ENCODE results near the gene RAD9A.

The RAD9A gene

DNA sequence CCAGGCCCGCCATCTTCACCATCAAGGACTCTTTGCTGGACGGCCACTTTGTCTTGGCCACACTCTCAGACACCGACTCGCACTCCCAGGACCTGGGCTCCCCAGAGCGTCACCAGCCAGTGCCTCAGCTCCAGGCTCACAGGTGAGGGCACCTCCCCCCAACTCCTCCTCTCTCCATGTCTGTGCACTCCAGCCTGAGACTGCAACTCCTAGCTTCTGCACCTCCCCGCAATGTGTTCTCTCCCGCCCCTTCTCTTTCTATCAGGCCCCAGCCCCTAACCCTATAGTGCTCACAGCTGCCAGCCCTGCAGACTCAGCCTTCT lies 4.4 kb downstream of the RAD9A start:
- CTCF ChIA-PET, result interaction anchor here (0.6 kb wide), 1 partner anchor 100 kb away, joined by 4 read pairs; no protein-coding TSS in a partner anchor
- DNase-seq (ENCODE audit: extremely low spot score), result no peak
- POLR2A ChIA-PET, result interaction anchor here (1.1 to 1.4 kb wide), 2 partner anchors 24 to 72 kb away, joined by 3 to 4 read pairs; no protein-coding TSS in a partner anchor
- TF ChIP-seq LEF1 (IDR thresholded peaks at IDR 0.05; ENCODE audit: borderline replicate concordance), result no peak
- no peak for TF ChIP-seq CTBP1 (IDR thresholded peaks at IDR 0.05; ENCODE audit: borderline replicate concordance)

DNA sequence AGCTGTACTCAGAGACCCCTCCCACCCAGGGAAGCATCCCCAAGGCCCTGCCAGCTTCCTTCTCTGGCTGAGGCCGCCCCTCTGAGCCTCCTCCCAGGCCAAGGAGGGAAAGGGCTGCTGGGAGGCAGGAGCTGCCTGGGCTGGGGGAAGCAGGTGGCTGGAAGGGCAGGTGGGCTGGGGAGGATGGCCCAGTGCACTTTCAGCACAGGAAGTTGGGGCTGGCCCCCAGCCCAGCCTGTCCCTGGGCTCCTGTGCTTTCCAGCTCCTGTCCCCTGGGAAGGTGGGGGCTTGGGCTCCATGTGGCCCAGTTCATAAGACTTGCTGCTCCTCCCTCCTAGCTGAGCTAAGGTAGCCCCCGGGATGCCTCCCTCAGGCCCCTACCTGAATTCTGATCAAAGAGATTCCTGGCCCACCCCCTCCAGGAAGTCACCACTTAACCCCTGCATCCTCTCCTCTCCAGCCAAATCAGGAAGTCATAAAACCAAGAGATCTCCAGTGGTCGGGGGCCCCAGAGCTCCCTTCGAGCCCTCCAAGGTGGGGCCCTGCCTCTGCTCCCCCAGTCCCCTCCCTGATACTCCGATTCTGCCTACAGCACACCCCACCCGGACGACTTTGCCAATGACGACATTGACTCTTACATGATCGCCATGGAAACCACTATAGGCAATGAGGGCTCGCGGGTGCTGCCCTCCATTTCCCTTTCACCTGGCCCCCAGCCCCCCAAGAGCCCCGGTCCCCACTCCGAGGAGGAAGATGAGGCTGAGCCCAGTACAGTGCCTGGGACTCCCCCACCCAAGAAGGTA lies 5.0 kb downstream of the RAD9A start:
- POLR2A ChIA-PET, result interaction anchor here (1.1 to 1.4 kb wide), 2 partner anchors 24 to 71 kb away, joined by 3 to 4 read pairs; no protein-coding TSS in a partner anchor
- DNase-seq (ENCODE audit: extremely low spot score), result no peak
- CTCF ChIA-PET, result interaction anchor here (0.8 kb wide), 1 partner anchor 15 kb away, joined by 3 read pairs; no protein-coding TSS in a partner anchor
- no peak for TF ChIP-seq TARDBP (IDR thresholded peaks at IDR 0.05)
- no peak for TF ChIP-seq HDGF (IDR thresholded peaks at IDR 0.05; ENCODE audit: borderline replicate concordance)

DNA sequence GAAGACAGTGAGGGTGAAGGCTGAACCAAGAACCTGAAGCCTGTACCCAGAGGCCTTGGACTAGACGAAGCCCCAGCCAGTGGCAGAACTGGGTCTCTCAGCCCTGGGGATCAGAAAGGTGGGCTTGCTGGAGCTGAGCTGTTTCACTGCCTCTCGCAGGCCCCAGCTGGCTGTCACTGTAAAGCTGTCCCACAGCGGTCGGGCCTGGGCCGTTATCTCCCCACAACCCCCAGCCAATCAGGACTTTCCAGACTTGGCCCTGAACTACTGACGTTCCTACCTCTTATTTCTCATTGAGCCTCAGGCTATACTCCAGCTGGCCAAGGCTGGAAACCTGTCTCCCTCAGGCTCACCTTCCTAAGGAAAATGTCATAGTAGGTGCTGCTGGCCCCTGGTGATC lies 5.8 kb downstream of the RAD9A start:
- TF ChIP-seq CTBP1 (IDR thresholded peaks at IDR 0.05; ENCODE audit: borderline replicate concordance) (no peak), ZNF384 (IDR thresholded peaks at IDR 0.05) (no peak), NFRKB (IDR thresholded peaks at IDR 0.05) (no peak), FOXK2 (IDR thresholded peaks at IDR 0.05) (no peak), SUZ12 (IDR thresholded peaks at IDR 0.05) (no peak), SP1 (IDR thresholded peaks at IDR 0.05) (no peak), TARDBP (IDR thresholded peaks at IDR 0.05) (no peak), HDGF (IDR thresholded peaks at IDR 0.05; ENCODE audit: borderline replicate concordance) (no peak), ARNT (IDR thresholded peaks at IDR 0.05) (no peak), FOXA1 (IDR thresholded peaks at IDR 0.05) (no peak), ELF4 (IDR thresholded peaks at IDR 0.05) (no peak), BHLHE40 (IDR thresholded peaks at IDR 0.05; ENCODE audit: borderline replicate concordance) (no peak)
- TF ChIP-seq, protein P1, sequence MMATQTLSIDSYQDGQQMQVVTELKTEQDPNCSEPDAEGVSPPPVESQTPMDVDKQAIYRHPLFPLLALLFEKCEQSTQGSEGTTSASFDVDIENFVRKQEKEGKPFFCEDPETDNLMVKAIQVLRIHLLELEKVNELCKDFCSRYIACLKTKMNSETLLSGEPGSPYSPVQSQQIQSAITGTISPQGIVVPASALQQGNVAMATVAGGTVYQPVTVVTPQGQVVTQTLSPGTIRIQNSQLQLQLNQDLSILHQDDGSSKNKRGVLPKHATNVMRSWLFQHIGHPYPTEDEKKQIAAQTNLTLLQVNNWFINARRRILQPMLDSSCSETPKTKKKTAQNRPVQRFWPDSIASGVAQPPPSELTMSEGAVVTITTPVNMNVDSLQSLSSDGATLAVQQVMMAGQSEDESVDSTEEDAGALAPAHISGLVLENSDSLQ (IDR thresholded peaks at IDR 0.05), result no peak
- ChIA-PET CTCF (interaction anchor here (0.8 kb wide), 1 partner anchor 16 kb away, joined by 3 read pairs; no protein-coding TSS in a partner anchor), POLR2A (interaction anchor here (0.8 kb wide), 1 partner anchor 8 kb away, joined by 3 read pairs; no protein-coding TSS in a partner anchor)
- DNase-seq (ENCODE audit: extremely low spot score), result no peak

DNA sequence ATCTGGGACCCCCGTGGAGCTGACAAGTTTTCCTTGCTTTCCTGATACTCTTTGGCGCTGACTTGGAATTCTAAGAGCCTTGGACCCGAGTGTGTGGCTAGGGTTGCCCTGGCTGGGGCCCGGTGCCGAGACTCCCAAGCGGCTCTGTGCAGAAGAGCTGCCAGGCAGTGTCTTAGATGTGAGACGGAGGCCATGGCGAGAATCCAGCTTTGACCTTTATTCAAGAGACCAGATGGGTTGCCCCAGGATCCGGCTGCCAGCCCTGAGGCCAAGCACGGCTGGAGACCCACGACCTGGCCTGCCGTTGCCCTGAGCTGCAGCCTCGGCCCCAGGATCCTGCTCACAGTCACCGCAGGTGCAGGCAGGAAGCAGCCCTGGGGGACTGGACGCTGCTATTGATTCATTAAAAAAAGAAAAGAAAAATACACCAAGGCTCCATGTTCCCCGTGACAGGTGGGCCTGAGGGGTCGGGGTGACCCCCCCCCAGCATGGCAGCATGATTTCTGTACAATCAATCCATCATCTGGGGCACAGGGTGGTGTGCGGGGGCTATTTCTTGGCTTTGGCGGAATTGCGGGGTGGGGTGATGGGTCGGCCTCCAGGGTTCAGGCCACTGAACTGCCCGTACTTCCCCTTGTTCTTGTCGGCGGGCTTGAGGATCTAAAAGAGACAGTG lies 6.3 kb downstream of the RAD9A start:
- TF ChIP-seq ELF4 (IDR thresholded peaks at IDR 0.05) (no peak), FOXM1 (IDR thresholded peaks at IDR 0.05; ENCODE audit: borderline replicate concordance) (no peak), HDGF (IDR thresholded peaks at IDR 0.05; ENCODE audit: borderline replicate concordance) (no peak), ARNT (IDR thresholded peaks at IDR 0.05) (no peak), TARDBP (IDR thresholded peaks at IDR 0.05) (no peak), LEF1 (IDR thresholded peaks at IDR 0.05; ENCODE audit: borderline replicate concordance) (no peak), BHLHE40 (IDR thresholded peaks at IDR 0.05; ENCODE audit: borderline replicate concordance) (no peak), CTBP1 (IDR thresholded peaks at IDR 0.05; ENCODE audit: borderline replicate concordance) (no peak), FOXK2 (IDR thresholded peaks at IDR 0.05) (no peak), SP1 (IDR thresholded peaks at IDR 0.05) (no peak), ZNF384 (IDR thresholded peaks at IDR 0.05) (no peak), NFRKB (IDR thresholded peaks at IDR 0.05) (no peak), FOXA1 (IDR thresholded peaks at IDR 0.05) (no peak), L3MBTL2 (conservative IDR thresholded peaks at IDR 0.05) (no peak), SUZ12 (IDR thresholded peaks at IDR 0.05) (no peak)
- TF ChIP-seq, protein P1 (IDR thresholded peaks at IDR 0.05), result no peak
- POLR2A ChIA-PET, result interaction anchor here (0.8 kb wide), 1 partner anchor 9 kb away, joined by 3 read pairs; no protein-coding TSS in a partner anchor
- DNase-seq (ENCODE audit: extremely low spot score), result no peak
- CTCF ChIA-PET, result no interaction called here

DNA sequence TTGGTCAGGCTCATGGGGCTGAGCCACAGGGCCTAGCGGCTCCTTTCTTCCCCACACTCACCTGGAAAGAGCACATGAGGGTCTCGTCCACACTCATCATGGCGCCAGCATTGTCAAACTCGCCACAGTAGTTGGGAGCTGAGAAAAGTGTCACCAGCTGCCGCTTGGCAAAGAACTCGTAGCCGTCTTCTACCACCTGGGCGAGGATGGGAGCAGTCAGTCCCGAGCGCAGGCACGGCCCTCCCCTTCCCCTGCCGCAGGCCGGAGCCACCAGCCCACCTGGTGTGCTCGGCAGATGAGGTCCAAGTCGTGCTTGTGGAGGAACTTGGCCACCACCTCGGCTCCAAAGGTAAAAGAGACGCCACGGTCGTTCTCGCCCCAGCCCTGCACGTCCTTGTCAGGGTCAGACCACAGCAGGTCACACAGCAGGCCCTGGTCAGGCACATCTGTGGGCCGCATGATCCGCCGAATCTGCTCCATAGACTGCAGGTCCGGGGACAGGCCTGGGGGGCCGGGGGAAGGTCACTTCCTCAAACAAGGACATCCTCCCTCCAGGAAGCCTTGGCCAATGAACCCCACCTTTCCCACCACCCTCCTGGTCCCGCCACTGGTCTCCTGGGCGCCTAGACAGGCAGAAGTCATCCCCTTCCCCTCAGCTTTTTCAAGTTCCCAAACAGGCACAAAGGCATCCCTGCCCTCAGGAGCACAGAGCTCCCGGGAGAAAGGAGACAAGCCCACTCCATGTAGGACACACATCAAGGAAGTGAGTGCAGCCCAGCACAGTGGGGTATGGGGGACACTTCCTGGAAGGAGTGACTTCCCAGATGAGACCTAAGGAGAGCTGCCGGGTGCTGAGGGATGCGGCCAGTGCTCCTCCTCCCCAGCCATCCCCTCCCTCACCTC lies 7.1 kb downstream of the RAD9A start:
- ChIA-PET POLR2A (interaction anchor here (1.4 to 3.9 kb wide), 2 partner anchors 20 to 30 kb away, joined by 3 to 42 read pairs; partner anchors contain the start of gene RPS6KB2), CTCF (interaction anchor here (0.6 kb wide), 1 partner anchor 153 kb away, joined by 3 read pairs; no protein-coding TSS in a partner anchor)
- TF ChIP-seq FOXK2 (IDR thresholded peaks at IDR 0.05), result no peak
- TF ChIP-seq BHLHE40 (IDR thresholded peaks at IDR 0.05; ENCODE audit: borderline replicate concordance), result no peak
- TF ChIP-seq, protein P1 (IDR thresholded peaks at IDR 0.05), result no peak
- TF ChIP-seq HDGF (IDR thresholded peaks at IDR 0.05; ENCODE audit: borderline replicate concordance), result no peak
- DNase-seq (ENCODE audit: extremely low spot score), result no peak

All from HEK293T (cell line).